Thyroid gland (tissue), 4 donors: ENCODE results near the gene ACSS3.

Source experiments
- CTCF ChIP-seq, 6 experiments: fragments of 200-600 bp in 3 of 6; fragments of 450-650 bp in 3 of 6; sonication (generic) in 3 of 6; IDR thresholded peaks; one replicate each; pipeline ENCODE4 v1.5.1; 2016 to 2019; ENCODE audit warnings: antibody characterized with exemption in 6 of 6, mild to moderate bottlenecking in 2 of 6, inconsistent platforms in 1 of 6, moderate library complexity in 1 of 6
- POLR2A ChIP-seq, 2 donors: fragments of 450-650 bp; IDR thresholded peaks; one replicate each; pipeline ENCODE4 v1.6.1; 2017; ENCODE audit warnings: antibody characterized with exemption in 2 of 2, mild to moderate bottlenecking in 2 of 2, moderate library complexity in 1 of 2

GRCh38 chr12:81150382-81150781 is 72.5 kb downstream of the ACSS3 start:
- TF ChIP-seq CTCF (IDR thresholded peaks at IDR 0.05): no peak
- no peak for TF ChIP-seq POLR2A (IDR thresholded peaks at IDR 0.05)
